Body of pancreas (tissue), 4 donors: ENCODE results near the gene ENAM. TPM values are rescaled to one million over a fixed set of nuclear protein-coding genes. Genes with fewer than 3 reads are reported as not detected.

Experiments
- ATAC-seq: fragments of 150-250 bp; one replicate; pipeline ENCODE4 v1.9.1; 2016
- DNase-seq, 4 donors: peaks; one replicate each; pipeline ENCODE4 v3.0.0-alpha.2; 2019
- H3K27ac ChIP-seq, 4 donors: fragments of 200-600 bp; sonication (generic); 1 replicate in 3 of 4; 2 replicates in 1 of 4; pipeline versions ENCODE4 v1.5.1 to v1.6.1; 2016 to 2019; ENCODE audit warnings: mild to moderate bottlenecking in 1 of 4, mixed read lengths in 1 of 4, moderate library complexity in 1 of 4
- H3K27me3 ChIP-seq, 2 donors: fragments of 200-600 bp; sonication (generic); one replicate each; pipeline ENCODE4 v1.6.0; 2016; ENCODE audit warnings: mild to moderate bottlenecking in 1 of 2
- H3K36me3 ChIP-seq, 2 donors: fragments of 200-600 bp; sonication (generic); replicated peaks in 1 of 2; 2 replicates each; pipeline ENCODE4 v1.5.1; 2016; ENCODE audit warnings: low read depth in 2 of 2; ENCODE audit not compliant: insufficient read depth in 1 of 2
- H3K4me1 ChIP-seq: fragments of 200-600 bp; sonication (generic); one replicate; pipeline ENCODE4 v1.6.0; 2016
- H3K4me3 ChIP-seq, 2 donors: fragments of 200-600 bp; sonication (generic); 1 replicate in 1 of 2; 2 replicates in 1 of 2; pipeline ENCODE4 v1.5.1; 2016 to 2019
- H3K9me3 ChIP-seq, 3 donors: fragments of 200-600 bp; sonication (generic); 1 replicate in 2 of 3; 2 replicates in 1 of 3; pipeline ENCODE4 v1.5.1; 2016
- CTCF ChIP-seq, 7 experiments: fragments of 450-650 bp in 4 of 7; fragments of 200-600 bp in 3 of 7; sonication (generic) in 3 of 7; IDR thresholded peaks; one replicate each; pipeline ENCODE4 v1.5.1; 2016 to 2019; ENCODE audit warnings: antibody characterized with exemption in 7 of 7
- POLR2A ChIP-seq, 3 donors: fragments of 450-650 bp; IDR thresholded peaks; one replicate each; pipeline ENCODE4 v1.6.1; 2016; ENCODE audit warnings: antibody characterized with exemption in 3 of 3, mild to moderate bottlenecking in 2 of 3
- WGBS, 2 donors: methylation state at CpG; one replicate each; pipeline ENCODE4 v1.1.5; 2017; 5-methylcytosine and 5-hydroxymethylcytosine counted together
- intact Hi-C: fragments of 100-400 bp; cut with DNase I; formaldehyde crosslinking; loops from one replicate; pipeline ENCODE4 v1.15.1; 2023
- total RNA-seq, 2 donors: library from RNA; depleted of rRNA; stranded (reverse); fragments of >200 nt; gene quantifications; one replicate each; pipeline ENCODE4 v1.1.0, GENCODE V29; 2016

ENAM gene
- total RNA-seq, 2 donors from 2014 or later, result 0.99 to 2.3 TPM

GRCh38 chr4:70589785-70590184 is 38.8 kb upstream of the ENAM start:
- no peaks in the 10 kb centered on the region for H3K4me1 ChIP-seq
- no peaks in the 10 kb centered on the region for H3K27me3 ChIP-seq
- no peak overlapping the region for H3K27ac ChIP-seq
- ATAC-seq (no peak), DNase-seq (no peak)
- TF ChIP-seq CTCF (IDR thresholded peaks at IDR 0.05) (no peak), POLR2A (IDR thresholded peaks at IDR 0.05) (no peak)
- H3K4me3 ChIP-seq, result no peak overlapping the region
- intact Hi-C loops, result no loop called here
- no peaks in the 10 kb centered on the region for H3K9me3 ChIP-seq
- H3K36me3 ChIP-seq, result no peaks in the 10 kb centered on the region

GRCh38 chr4:70591955-70592582 is 36.5 kb upstream of the ENAM start, which contains the start of gene AMBN:
AMBN (plus strand) TSS chr4:70592256; CDS start chr4:70592359, 103 bp downstream.
- Histone ChIP-seq H3K36me3 (no peaks in the 10 kb centered on the region), H3K4me3 (no peak within 1 kb of the TSS), H3K9me3 (no peaks in the 10 kb centered on the region), H3K27ac (no peak within 1 kb of the TSS), H3K4me1 (no peaks in the 10 kb centered on the region), H3K27me3 (no peaks in the 10 kb centered on the region)
- TF ChIP-seq CTCF (IDR thresholded peaks at IDR 0.05) (no peak), POLR2A (IDR thresholded peaks at IDR 0.05) (no peak)
- WGBS, 2 donors, result 75 to 78% methylated on average over 5 of the region's 5 CpGs
- intact Hi-C loops, result no loop called here
- no peak for DNase-seq
- no peak for ATAC-seq

GRCh38 chr4:70594196-70594595 is 34.3 kb upstream of the ENAM start:
- DNase-seq (no peak), ATAC-seq (no peak)
- Histone ChIP-seq H3K27me3 (no peaks in the 10 kb centered on the region), H3K4me1 (no peaks in the 10 kb centered on the region), H3K4me3 (no peak overlapping the region), H3K36me3 (no peaks in the 10 kb centered on the region), H3K27ac (no peak overlapping the region), H3K9me3 (no peaks in the 10 kb centered on the region)
- no peak for TF ChIP-seq POLR2A (IDR thresholded peaks at IDR 0.05)
- no peak for TF ChIP-seq CTCF (IDR thresholded peaks at IDR 0.05)
- intact Hi-C loops, result no loop called here

GRCh38 chr4:70600305-70600704 is 28.2 kb upstream of the ENAM start:
- no peak overlapping the region for H3K27ac ChIP-seq
- H3K36me3 ChIP-seq, result no peaks in the 10 kb centered on the region
- 57 to 68% methylated on average over 3 of the region's 3 CpGs for WGBS, 2 donors
- no peaks in the 10 kb centered on the region for H3K27me3 ChIP-seq
- DNase-seq (no peak), ATAC-seq (no peak)
- H3K4me1 ChIP-seq, result no peaks in the 10 kb centered on the region
- intact Hi-C loops, result no loop called here
- H3K9me3 ChIP-seq, result no peaks in the 10 kb centered on the region
- no peak overlapping the region for H3K4me3 ChIP-seq
- no peak for TF ChIP-seq POLR2A (IDR thresholded peaks at IDR 0.05)

GRCh38 chr4:70600977-70601376 is 27.6 kb upstream of the ENAM start:
- 72 to 75% methylated on average over 5 of the region's 5 CpGs for WGBS, 2 donors
- Histone ChIP-seq H3K9me3 (no peaks in the 10 kb centered on the region), H3K4me3 (no peak overlapping the region), H3K36me3 (no peaks in the 10 kb centered on the region), H3K27me3 (no peaks in the 10 kb centered on the region), H3K4me1 (no peaks in the 10 kb centered on the region), H3K27ac (no peak overlapping the region)
- ATAC-seq, result no peak
- intact Hi-C loops, result no loop called here
- no peak for DNase-seq
- TF ChIP-seq CTCF (IDR thresholded peaks at IDR 0.05), result no peak
- no peak for TF ChIP-seq POLR2A (IDR thresholded peaks at IDR 0.05)
